Measurements from ENCODE around the gene KLC3. TPM values are rescaled to one million over a fixed set of nuclear protein-coding genes. Genes with fewer than 3 reads are reported as not detected.

Gene KLC3
- total RNA-seq, 2 donors from 2014 or later = 3.6 to 4.8 TPM

DNA sequence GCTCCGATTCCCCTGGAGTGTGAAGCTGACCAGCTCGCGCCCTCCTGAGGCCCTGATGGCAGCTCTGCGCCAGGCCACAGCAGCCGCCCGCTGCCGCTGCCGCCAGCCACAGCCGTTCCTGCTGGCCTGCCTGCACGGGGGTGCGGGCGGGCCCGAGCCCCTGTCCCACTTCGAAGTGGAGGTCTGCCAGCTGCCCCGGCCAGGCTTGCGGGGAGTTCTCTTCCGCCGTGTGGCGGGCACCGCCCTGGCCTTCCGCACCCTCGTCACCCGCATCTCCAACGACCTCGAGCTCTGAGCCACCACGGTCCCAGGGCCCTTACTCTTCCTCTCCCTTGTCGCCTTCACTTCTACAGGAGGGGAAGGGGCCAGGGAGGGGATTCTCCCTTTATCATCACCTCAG is 38.1 kb upstream of the KLC3 start:
- H3K9ac ChIP-seq (ENCODE audit: extremely low read depth, low read length, poor library complexity, severe bottlenecking) = no peak overlapping the region
- peaks cover 18% of the 10 kb centered on the region for H3K36me3 ChIP-seq (ENCODE audit: control insufficient read depth, insufficient read depth, low read length)
- Mint-ChIP-seq H3K4me1 (no peaks in the 10 kb centered on the region), H3K27ac (no peak overlapping the region), H3K4me3 (no peak overlapping the region), H3K27me3 (ENCODE audit: insufficient read depth) (peaks cover 28% of the 10 kb centered on the region), H3K36me3 (ENCODE audit: low read depth) (peaks cover 35% of the 10 kb centered on the region), H3K9me3 (peaks cover 5% of the 10 kb centered on the region)
- no peak for DNase-seq
- H3K4me1 ChIP-seq (ENCODE audit: control insufficient read depth, insufficient read depth, low read length) = no peaks in the 10 kb centered on the region
- WGBS, 2 experiments (ENCODE audit: insufficient coverage in 1 of 2, insufficient read length in 1 of 2) = 96 to 99% methylated on average over 18 to 26 of the region's 27 CpGs
- H3K27ac ChIP-seq (ENCODE audit: low read depth, low read length) = no peak overlapping the region
- TF ChIP-seq, protein P1, sequence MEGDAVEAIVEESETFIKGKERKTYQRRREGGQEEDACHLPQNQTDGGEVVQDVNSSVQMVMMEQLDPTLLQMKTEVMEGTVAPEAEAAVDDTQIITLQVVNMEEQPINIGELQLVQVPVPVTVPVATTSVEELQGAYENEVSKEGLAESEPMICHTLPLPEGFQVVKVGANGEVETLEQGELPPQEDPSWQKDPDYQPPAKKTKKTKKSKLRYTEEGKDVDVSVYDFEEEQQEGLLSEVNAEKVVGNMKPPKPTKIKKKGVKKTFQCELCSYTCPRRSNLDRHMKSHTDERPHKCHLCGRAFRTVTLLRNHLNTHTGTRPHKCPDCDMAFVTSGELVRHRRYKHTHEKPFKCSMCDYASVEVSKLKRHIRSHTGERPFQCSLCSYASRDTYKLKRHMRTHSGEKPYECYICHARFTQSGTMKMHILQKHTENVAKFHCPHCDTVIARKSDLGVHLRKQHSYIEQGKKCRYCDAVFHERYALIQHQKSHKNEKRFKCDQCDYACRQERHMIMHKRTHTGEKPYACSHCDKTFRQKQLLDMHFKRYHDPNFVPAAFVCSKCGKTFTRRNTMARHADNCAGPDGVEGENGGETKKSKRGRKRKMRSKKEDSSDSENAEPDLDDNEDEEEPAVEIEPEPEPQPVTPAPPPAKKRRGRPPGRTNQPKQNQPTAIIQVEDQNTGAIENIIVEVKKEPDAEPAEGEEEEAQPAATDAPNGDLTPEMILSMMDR (conservative IDR thresholded peaks at IDR 0.05) = no peak
- H3K9me3 ChIP-seq (ENCODE audit: control insufficient read depth, low read length) = no peaks in the 10 kb centered on the region
- H3K4me3 ChIP-seq (ENCODE audit: low read length) = no peak overlapping the region
- no peaks in the 10 kb centered on the region for H3K27me3 ChIP-seq (ENCODE audit: control insufficient read depth, insufficient read depth, low read length, poor library complexity, severe bottlenecking)

DNA sequence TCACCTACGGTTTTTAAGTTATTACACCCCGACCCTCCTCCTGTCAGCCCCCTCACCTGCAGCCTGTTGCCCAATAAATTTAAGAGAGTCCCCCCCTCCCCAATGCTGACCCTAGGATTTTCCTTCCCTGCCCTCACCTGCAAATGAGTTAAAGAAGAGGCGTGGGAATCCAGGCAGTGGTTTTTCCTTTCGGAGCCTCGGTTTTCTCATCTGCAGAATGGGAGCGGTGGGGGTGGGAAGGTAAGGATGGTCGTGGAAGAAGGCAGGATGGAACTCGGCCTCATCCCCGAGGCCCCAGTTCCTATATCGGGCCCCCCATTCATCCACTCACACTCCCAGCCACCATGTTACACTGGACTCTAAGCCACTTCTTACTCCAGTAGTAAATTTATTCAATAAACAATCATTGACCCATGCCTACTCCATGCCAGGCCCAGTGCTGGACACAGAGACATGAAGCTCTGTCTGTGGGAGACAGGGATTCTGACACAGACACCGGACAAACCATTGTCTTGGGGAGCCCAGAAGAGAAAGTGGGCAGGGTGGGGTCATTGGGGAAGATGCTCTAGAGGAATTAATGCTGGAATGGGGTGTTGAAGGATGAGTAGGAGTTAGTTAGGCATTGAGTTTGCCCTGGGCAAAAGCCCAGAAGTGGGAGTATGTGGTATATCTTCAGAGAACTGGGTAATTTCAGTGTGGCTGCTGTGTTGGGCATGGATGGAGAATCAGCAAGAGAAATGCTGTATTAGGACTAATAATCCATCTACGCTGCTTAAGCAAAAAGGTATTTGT is 37.1 kb upstream of the KLC3 start:
- TF ChIP-seq, protein P1 (conservative IDR thresholded peaks at IDR 0.05) = no peak
- no peaks in the 10 kb centered on the region for H3K4me1 ChIP-seq (ENCODE audit: control insufficient read depth, insufficient read depth, low read length)
- no peak for DNase-seq
- H3K4me3 ChIP-seq (ENCODE audit: low read length) = no peak overlapping the region
- peaks cover 12% of the 10 kb centered on the region for H3K36me3 ChIP-seq (ENCODE audit: control insufficient read depth, insufficient read depth, low read length)
- H3K9ac ChIP-seq (ENCODE audit: extremely low read depth, low read length, poor library complexity, severe bottlenecking) = no peak overlapping the region
- no peaks in the 10 kb centered on the region for H3K4me1 Mint-ChIP-seq
- peaks cover 29% of the 10 kb centered on the region for H3K36me3 Mint-ChIP-seq (ENCODE audit: low read depth)
- WGBS, 2 experiments (ENCODE audit: insufficient coverage in 1 of 2, insufficient read length in 1 of 2) = 84 to 90% methylated on average over 6 to 12 of the region's 12 CpGs
- no peak overlapping the region for H3K4me3 Mint-ChIP-seq
- H3K9me3 ChIP-seq (ENCODE audit: control insufficient read depth, low read length) = no peaks in the 10 kb centered on the region
- H3K27ac ChIP-seq (ENCODE audit: low read depth, low read length) = no peak overlapping the region
- H3K27me3 Mint-ChIP-seq (ENCODE audit: insufficient read depth) = peaks cover 32% of the 10 kb centered on the region
- H3K9me3 Mint-ChIP-seq = peaks cover 5% of the 10 kb centered on the region
- H3K27ac Mint-ChIP-seq = no peak overlapping the region
- H3K27me3 ChIP-seq (ENCODE audit: control insufficient read depth, insufficient read depth, low read length, poor library complexity, severe bottlenecking) = no peaks in the 10 kb centered on the region

DNA sequence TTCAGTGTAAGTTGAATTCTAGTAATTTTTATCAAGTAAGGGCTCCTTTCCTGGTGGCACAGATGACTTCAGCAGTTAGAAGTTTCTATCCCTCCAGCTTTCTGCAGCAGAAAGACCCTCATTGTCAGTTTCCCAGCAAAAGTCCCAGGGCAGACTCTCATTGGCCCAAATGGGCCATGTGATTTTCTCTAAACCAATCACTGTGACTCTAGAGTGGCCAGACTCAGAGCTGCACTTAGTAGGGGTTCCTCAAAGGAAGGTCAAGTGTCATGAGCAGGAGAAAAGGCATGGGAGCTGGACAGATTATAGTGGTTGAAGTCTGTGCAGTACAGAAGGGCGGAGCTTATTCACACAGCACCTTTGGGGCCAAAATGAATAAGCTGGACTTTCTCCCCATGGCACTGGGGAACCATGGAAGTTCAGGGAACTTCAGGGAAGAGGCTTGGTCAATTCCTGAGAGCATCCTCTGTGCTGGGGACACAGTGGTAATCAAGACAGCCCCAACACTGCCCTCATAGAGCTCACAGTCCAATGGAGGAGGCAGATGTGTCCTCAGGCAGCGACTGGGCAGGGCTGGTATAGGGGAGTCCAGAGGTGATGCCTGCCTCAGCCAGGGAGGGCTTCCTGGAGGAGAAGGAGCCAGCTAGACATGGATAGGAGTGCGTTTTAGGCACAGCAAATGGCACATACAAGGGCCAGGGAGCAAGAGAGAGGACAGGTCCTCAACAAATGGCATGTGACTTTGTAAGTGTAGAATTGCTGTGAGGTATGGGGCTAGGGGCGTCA is 36.2 kb upstream of the KLC3 start:
- WGBS, 2 experiments (ENCODE audit: insufficient coverage in 1 of 2, insufficient read length in 1 of 2) = 72 to 81% methylated on average over 3 to 4 of the region's 4 CpGs
- Histone ChIP-seq H3K9ac (ENCODE audit: extremely low read depth, low read length, poor library complexity, severe bottlenecking) (no peak overlapping the region), H3K27me3 (ENCODE audit: control insufficient read depth, insufficient read depth, low read length, poor library complexity, severe bottlenecking) (no peaks in the 10 kb centered on the region), H3K4me1 (ENCODE audit: control insufficient read depth, insufficient read depth, low read length) (no peaks in the 10 kb centered on the region), H3K9me3 (ENCODE audit: control insufficient read depth, low read length) (no peaks in the 10 kb centered on the region), H3K36me3 (ENCODE audit: control insufficient read depth, insufficient read depth, low read length) (peaks cover 8% of the 10 kb centered on the region), H3K4me3 (ENCODE audit: low read length) (no peak overlapping the region), H3K27ac (ENCODE audit: low read depth, low read length) (no peak overlapping the region)
- Mint-ChIP-seq H3K9me3 (peaks cover 5% of the 10 kb centered on the region), H3K4me3 (no peak overlapping the region), H3K27me3 (ENCODE audit: insufficient read depth) (peaks cover 33% of the 10 kb centered on the region), H3K4me1 (no peaks in the 10 kb centered on the region), H3K27ac (no peak overlapping the region), H3K36me3 (ENCODE audit: low read depth) (peaks cover 20% of the 10 kb centered on the region)
- TF ChIP-seq, protein P1 (conservative IDR thresholded peaks at IDR 0.05) = no peak
- DNase-seq = no peak
